Neural progenitor cell (in vitro differentiated cells): ENCODE measurements around the gene KLC3.

ENCODE experiments used
- CTCF ChIP-seq: fragments of 200-600 bp; sonication (generic); IDR thresholded peaks from 2 replicates; pipeline ENCODE4 v1.5.1; 2017; ENCODE audit warnings: antibody characterized with exemption, mild to moderate bottlenecking
- EZH2 ChIP-seq: fragments of 200-600 bp; sonication (generic); IDR thresholded peaks from 2 replicates; pipeline ENCODE4 v1.6.1; 2017; ENCODE audit warnings: antibody characterized with exemption, mild to moderate bottlenecking, moderate library complexity

GRCh38 chr19:45297674-45298073 is 42.9 kb upstream of the KLC3 start:
- TF ChIP-seq CTCF, result no peak
- no peak for TF ChIP-seq EZH2
